NCI-H524 (cell line): Measurements from ENCODE around the gene RTBDN.
A peak's percentile ranks its signal among the peaks of the same experiment; 100 is the strongest.
"Not testable (repeated sequence)": the region's sequence is repeated elsewhere in the genome, so short reads cannot be mapped to it uniquely, and the experiment has no call there.

Experiments
- DNase-seq, 2 experiments: peaks; one replicate each; lab custom pipeline; 2025; lab: John Stamatoyannopoulos, UW

Gene RTBDN

GRCh38 chr19:12817810-12818209 is 16.6 kb downstream of the RTBDN start:
- DNase-seq: not testable (repeated sequence)

GRCh38 chr19:12817188-12817587 is 17.2 kb downstream of the RTBDN start:
- DNase-seq: not testable (repeated sequence)

GRCh38 chr19:12815088-12815487 is 19.3 kb downstream of the RTBDN start:
- no peak for DNase-seq

- DNase-seq: peak; percentile 79 to 95
Observed at GRCh38 chr19:12806242-12807081, 27.9 kb downstream of the RTBDN start, which contains the start of gene RNASEH2A. Gene RNASEH2A (plus strand): TSS chr19:12806584. CDS start chr19:12806674, 90 bp downstream.

- no peak for DNase-seq
Observed at GRCh38 chr19:12804051-12804450, 30.3 kb downstream of the RTBDN start.

- no peak for DNase-seq
Observed at GRCh38 chr19:12802267-12803106, 31.9 kb downstream of the RTBDN start.

GRCh38 chr19:12801466-12802266 is 32.7 kb downstream of the RTBDN start, which contains the start of the genes PRDX2 and THSD8:
Gene PRDX2 (minus strand): TSS chr19:12801800. CDS start chr19:12801261, 539 bp downstream.
Gene THSD8 (plus strand): TSS chr19:12802069. CDS start chr19:12802072, 3 bp downstream.
- DNase-seq: peak; percentile 79 to 88

- peak; percentile 8 to 24 for DNase-seq
Observed at GRCh38 chr19:12800923-12801465, 33.4 kb downstream of the RTBDN start.

- DNase-seq: no peak
Observed at GRCh38 chr19:12800466-12800770, 34.0 kb downstream of the RTBDN start.

- DNase-seq: no peak
Observed at GRCh38 chr19:12799742-12800465, 34.5 kb downstream of the RTBDN start.

- DNase-seq: not testable (repeated sequence)
Observed at GRCh38 chr19:12797607-12798006, 36.8 kb downstream of the RTBDN start.

GRCh38 chr19:12797141-12797587 is 37.2 kb downstream of the RTBDN start:
- no peak for DNase-seq

GRCh38 chr19:12796146-12797071 is 38.0 kb downstream of the RTBDN start:
- peak; percentile 75 to 89 for DNase-seq

- no peak for DNase-seq
Observed at GRCh38 chr19:12794971-12795381, 39.4 kb downstream of the RTBDN start.

- no peak for DNase-seq
Observed at GRCh38 chr19:12794196-12794941, 40.0 kb downstream of the RTBDN start.

- DNase-seq: peak; percentile 88 to 94
Observed at GRCh38 chr19:12793290-12794195, 40.8 kb downstream of the RTBDN start.

- DNase-seq: no peak
Observed at GRCh38 chr19:12792853-12793289, 41.5 kb downstream of the RTBDN start.
